ENCODE results near the gene MAP3K5.

Gene MAP3K5

DNA sequence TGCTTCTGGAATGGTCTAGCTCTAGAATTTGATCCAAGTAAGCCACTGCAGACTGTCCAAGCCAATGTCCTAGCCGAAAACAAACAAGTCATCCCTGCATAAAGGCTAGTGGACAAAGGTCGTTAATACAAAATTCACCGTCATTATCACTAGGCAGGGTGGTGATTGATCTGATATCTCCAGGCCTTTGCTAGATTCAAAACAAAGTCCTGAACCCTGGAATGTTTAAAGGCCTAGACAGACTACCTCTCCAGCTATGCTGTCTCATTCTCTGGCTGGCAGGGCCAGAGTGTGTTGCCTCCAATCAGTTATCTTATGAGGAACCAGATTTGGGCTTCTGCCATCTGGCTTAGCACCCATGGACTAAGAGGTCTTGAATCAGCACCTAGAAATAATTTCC, 280.4 kb downstream of the MAP3K5 start:
- DNase-seq (ENCODE audit: low read depth): no peak

- DNase-seq (ENCODE audit: low read depth): no peak
Observed at GRCh38 chr6:136511397-136511796, 280.9 kb downstream of the MAP3K5 start.

DNA sequence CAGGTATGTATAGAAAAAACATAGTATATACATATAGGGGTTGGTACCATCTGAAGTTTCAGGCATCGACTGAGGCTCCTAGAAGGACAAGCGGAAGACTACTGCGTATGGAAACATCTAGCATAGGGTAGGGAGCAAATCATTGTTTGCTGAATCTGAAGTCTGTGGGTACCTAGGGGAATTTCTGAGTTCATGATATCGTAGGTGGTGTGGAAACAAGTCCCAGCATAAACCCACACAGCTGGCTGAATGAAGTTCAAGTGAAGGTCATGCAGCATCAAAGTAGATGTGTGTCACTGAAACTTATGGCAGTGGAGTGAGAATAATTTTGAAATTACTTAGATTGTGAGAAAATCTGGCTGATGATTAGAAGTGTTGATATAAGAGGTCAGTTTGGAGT, 281.5 kb downstream of the MAP3K5 start:
- DNase-seq (ENCODE audit: low read depth): no peak

- no peak for DNase-seq (ENCODE audit: low read depth)
Observed at GRCh38 chr6:136510299-136510698, 282.0 kb downstream of the MAP3K5 start.

DNA sequence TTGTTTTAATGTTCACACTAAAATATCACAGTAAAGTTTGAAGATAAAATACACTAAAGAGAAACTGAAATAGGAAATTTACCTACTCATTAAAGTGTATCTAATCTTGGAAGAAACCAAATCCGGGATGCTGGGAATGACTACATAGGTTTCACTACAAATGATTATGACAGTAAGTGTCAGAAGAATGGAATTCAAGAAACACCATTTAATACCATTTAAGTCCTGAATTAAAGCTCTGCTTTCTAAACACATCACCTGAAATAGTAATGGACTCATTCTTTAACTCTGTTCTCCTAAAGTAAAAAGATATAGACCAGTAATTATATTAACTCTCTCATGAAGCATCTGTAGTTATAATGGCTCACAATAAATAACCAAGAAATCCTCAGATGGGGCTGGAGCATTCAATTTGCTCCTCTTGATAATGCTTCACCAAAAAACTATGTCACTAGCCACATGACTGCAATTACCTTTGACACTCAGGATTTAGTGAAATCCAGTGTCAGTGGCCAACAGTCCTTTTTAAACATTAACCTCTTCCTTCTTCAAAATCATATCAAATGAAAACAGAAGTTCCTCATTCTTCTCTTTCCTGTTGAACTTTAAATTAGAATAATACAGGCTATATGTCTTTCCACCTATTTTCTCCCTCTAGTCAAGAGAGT, 283.4 kb downstream of the MAP3K5 start:
- DNase-seq (ENCODE audit: low read depth): no peak

All from activated T-cell treated with anti-CD3 and anti-CD28 coated beads for 1 hour (primary cell).